ENCODE data around the gene KRTAP5-3. TPM values are rescaled to one million over a fixed set of nuclear protein-coding genes. Genes with fewer than 3 reads are reported as not detected.

Gene KRTAP5-3
- total and polyA plus RNA-seq, 9 of the 15 experiments (the other 6 are each of a cell fraction or from before 2014, with no cell fraction given): not detected

DNA sequence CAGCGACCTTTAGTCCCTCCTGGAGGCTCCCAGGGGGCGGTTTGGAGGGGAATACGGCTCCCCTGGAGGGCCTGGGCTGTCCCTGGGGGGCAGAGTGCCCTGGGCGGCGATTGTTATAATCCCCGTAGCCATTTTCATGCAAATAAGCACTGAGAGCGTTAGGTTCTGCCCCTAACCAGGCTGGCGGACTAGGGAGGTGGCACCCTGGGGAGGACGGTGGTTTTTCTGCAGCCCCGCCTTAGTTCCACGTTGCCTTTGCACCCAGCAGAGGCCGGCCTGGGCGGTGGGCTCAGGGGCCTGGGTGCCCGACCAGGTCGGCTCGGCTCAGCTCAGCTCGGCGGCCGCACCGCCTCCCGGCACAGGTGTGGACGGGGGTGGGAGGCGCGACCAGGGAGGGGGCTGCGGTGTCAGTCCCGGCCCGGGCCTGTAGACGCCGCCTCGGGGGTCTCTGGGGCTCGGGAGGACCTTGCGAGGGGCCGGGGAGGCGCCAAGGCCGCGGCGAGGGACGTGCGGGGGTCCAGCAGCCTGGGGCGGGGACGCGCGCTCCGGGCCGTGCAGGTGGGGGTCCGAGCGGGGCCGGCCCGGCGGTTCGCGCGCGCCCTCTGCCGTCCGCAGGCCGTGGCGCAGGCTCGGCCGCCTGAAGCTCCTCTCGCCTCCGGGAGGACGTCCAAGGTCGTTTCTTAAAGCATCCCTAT, 33.9 kb downstream of the KRTAP5-3 start (continued):
- TF ChIP-seq GATAD2B (IDR thresholded peaks at IDR 0.05; ENCODE audit: borderline replicate concordance): 0 out of 2 replicates have a peak, but pooled peaks have one; percentile 33
- TF ChIP-seq, protein P1, sequence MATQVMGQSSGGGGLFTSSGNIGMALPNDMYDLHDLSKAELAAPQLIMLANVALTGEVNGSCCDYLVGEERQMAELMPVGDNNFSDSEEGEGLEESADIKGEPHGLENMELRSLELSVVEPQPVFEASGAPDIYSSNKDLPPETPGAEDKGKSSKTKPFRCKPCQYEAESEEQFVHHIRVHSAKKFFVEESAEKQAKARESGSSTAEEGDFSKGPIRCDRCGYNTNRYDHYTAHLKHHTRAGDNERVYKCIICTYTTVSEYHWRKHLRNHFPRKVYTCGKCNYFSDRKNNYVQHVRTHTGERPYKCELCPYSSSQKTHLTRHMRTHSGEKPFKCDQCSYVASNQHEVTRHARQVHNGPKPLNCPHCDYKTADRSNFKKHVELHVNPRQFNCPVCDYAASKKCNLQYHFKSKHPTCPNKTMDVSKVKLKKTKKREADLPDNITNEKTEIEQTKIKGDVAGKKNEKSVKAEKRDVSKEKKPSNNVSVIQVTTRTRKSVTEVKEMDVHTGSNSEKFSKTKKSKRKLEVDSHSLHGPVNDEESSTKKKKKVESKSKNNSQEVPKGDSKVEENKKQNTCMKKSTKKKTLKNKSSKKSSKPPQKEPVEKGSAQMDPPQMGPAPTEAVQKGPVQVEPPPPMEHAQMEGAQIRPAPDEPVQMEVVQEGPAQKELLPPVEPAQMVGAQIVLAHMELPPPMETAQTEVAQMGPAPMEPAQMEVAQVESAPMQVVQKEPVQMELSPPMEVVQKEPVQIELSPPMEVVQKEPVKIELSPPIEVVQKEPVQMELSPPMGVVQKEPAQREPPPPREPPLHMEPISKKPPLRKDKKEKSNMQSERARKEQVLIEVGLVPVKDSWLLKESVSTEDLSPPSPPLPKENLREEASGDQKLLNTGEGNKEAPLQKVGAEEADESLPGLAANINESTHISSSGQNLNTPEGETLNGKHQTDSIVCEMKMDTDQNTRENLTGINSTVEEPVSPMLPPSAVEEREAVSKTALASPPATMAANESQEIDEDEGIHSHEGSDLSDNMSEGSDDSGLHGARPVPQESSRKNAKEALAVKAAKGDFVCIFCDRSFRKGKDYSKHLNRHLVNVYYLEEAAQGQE (IDR thresholded peaks at IDR 0.05; ENCODE audit: borderline replicate concordance): peak; percentile 66; the same call in 1 of the 2 replicates
- TF ChIP-seq, protein P1 (CRISPR knock-in tag; IDR thresholded peaks at IDR 0.05; ENCODE audit: low read depth): no peak
- TF ChIP-seq SMC3 (conservative IDR thresholded peaks at IDR 0.05; ENCODE audit: insufficient read depth, low read depth, low read length): peak; percentile 73
- TF ChIP-seq TARDBP (IDR thresholded peaks at IDR 0.05): no peak
- TF ChIP-seq ZNF583 (CRISPR knock-in tag; IDR thresholded peaks at IDR 0.05): no peak
- no peak for TF ChIP-seq ZBTB1 (CRISPR knock-in tag; IDR thresholded peaks at IDR 0.05; ENCODE audit: borderline replicate concordance, low read depth)
- TF ChIP-seq NFRKB (IDR thresholded peaks at IDR 0.05; ENCODE audit: low read depth): no peak
- TF ChIP-seq, protein P2, sequence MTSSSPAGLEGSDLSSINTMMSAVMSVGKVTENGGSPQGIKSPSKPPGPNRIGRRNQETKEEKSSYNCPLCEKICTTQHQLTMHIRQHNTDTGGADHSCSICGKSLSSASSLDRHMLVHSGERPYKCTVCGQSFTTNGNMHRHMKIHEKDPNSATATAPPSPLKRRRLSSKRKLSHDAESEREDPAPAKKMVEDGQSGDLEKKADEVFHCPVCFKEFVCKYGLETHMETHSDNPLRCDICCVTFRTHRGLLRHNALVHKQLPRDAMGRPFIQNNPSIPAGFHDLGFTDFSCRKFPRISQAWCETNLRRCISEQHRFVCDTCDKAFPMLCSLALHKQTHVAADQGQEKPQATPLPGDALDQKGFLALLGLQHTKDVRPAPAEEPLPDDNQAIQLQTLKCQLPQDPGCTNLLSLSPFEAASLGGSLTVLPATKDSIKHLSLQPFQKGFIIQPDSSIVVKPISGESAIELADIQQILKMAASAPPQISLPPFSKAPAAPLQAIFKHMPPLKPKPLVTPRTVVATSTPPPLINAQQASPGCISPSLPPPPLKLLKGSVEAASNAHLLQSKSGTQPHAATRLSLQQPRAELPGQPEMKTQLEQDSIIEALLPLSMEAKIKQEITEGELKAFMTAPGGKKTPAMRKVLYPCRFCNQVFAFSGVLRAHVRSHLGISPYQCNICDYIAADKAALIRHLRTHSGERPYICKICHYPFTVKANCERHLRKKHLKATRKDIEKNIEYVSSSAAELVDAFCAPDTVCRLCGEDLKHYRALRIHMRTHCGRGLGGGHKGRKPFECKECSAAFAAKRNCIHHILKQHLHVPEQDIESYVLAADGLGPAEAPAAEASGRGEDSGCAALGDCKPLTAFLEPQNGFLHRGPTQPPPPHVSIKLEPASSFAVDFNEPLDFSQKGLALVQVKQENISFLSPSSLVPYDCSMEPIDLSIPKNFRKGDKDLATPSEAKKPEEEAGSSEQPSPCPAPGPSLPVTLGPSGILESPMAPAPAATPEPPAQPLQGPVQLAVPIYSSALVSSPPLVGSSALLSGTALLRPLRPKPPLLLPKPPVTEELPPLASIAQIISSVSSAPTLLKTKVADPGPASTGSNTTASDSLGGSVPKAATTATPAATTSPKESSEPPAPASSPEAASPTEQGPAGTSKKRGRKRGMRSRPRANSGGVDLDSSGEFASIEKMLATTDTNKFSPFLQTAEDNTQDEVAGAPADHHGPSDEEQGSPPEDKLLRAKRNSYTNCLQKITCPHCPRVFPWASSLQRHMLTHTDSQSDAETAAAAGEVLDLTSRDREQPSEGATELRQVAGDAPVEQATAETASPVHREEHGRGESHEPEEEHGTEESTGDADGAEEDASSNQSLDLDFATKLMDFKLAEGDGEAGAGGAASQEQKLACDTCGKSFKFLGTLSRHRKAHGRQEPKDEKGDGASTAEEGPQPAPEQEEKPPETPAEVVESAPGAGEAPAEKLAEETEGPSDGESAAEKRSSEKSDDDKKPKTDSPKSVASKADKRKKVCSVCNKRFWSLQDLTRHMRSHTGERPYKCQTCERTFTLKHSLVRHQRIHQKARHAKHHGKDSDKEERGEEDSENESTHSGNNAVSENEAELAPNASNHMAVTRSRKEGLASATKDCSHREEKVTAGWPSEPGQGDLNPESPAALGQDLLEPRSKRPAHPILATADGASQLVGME (CRISPR knock-in tag; IDR thresholded peaks at IDR 0.05): no peak
- no peak for TF ChIP-seq SMARCA5 (IDR thresholded peaks at IDR 0.05)
- TF ChIP-seq SRSF1 (IDR thresholded peaks at IDR 0.05; ENCODE audit: low read depth, low read length): no peak
- no peak for TF ChIP-seq SOX6 (IDR thresholded peaks at IDR 0.05)
- peak; percentile 95; the same call in 1 of the 2 replicates for TF ChIP-seq ESRRA (IDR thresholded peaks at IDR 0.05; ENCODE audit: borderline replicate concordance, low read depth)
- no peak for TF ChIP-seq ILK (tag; IDR thresholded peaks at IDR 0.05; ENCODE audit: borderline replicate concordance, low read depth)
- no peak for TF ChIP-seq ZNF764 (CRISPR knock-in tag; IDR thresholded peaks at IDR 0.05; ENCODE audit: low read depth)

Data from K562 (cell line).